ENCODE data around the gene MCC.

GRCh38 chr5:113450462-113450861 lies 37.8 kb downstream of the MCC start:
- no peak for TF ChIP-seq CTCF (IDR thresholded peaks at IDR 0.05)
- TF ChIP-seq EZH2 (IDR thresholded peaks at IDR 0.05) = no peak
